ENCODE measurements around the gene ACOX1. TPM values are rescaled to one million over a fixed set of nuclear protein-coding genes. Genes with fewer than 3 reads are reported as not detected.
A peak's percentile ranks its signal among the peaks of the same experiment; 100 is the strongest.

The ACOX1 gene
- total and polyA plus RNA-seq, 2 donors from 2014 or later: 24.7 to 60.6 TPM

- TF ChIP-seq CTCF (IDR thresholded peaks at IDR 0.05; ENCODE audit: borderline replicate concordance, extremely low read depth, insufficient read depth): no peak
- DNase-seq (no peak), FAIRE-seq (no peak)
- Histone ChIP-seq H3K36me3 (ENCODE audit: control insufficient read depth in 2 of 3, insufficient read depth in 3 of 3, low read length in 3 of 3) (no peaks in the 10 kb centered on the region), H3K9me3 (ENCODE audit: control insufficient read depth in 2 of 3, insufficient read depth in 1 of 3, low read length in 3 of 3) (no peaks in the 10 kb centered on the region), H3K4me3 (ENCODE audit: low read length in 3 of 3) (no peak overlapping the region), H3K9ac (ENCODE audit: low read length in 3 of 3) (no peak overlapping the region), H3K27ac (ENCODE audit: low read depth in 2 of 2, low read length in 2 of 2) (no peak overlapping the region), H3K27me3 (ENCODE audit: control insufficient read depth, insufficient read depth, low read length) (no peaks in the 10 kb centered on the region), H3K4me1 (ENCODE audit: control insufficient read depth in 2 of 3, insufficient read depth in 2 of 3, low read depth in 1 of 3, low read length in 3 of 3) (peaks cover 0 to 3% (median 0%) of the 10 kb centered on the region in 3 donors)
- intact Hi-C loops (cut with DNase I): no loop called here
Measured at GRCh38 chr17:76022973-76023899, 44.3 kb upstream of the ACOX1 start.

- H3K4me3 ChIP-seq (ENCODE audit: low read length in 3 of 3): no peak overlapping the region
- no peak for DNase-seq
- FAIRE-seq: no peak
Measured at GRCh38 chr17:76022285-76022684, 43.3 kb upstream of the ACOX1 start.

GRCh38 chr17:76019833-76020467 is 41.0 kb upstream of the ACOX1 start:
- Histone ChIP-seq H3K4me3 (ENCODE audit: low read length in 3 of 3) (no peak overlapping the region), H3K9ac (ENCODE audit: low read length in 3 of 3) (peak overlapping the region in 1 of 3 donors; percentile 3), H3K27ac (ENCODE audit: low read depth in 2 of 2, low read length in 2 of 2) (peak overlapping the region in 1 of 2 donors; percentile 13), H3K9me3 (ENCODE audit: control insufficient read depth in 2 of 3, insufficient read depth in 1 of 3, low read length in 3 of 3) (no peaks in the 10 kb centered on the region), H3K27me3 (ENCODE audit: control insufficient read depth, insufficient read depth, low read length) (no peaks in the 10 kb centered on the region), H3K36me3 (ENCODE audit: control insufficient read depth in 2 of 3, insufficient read depth in 3 of 3, low read length in 3 of 3) (no peaks in the 10 kb centered on the region), H3K4me1 (ENCODE audit: control insufficient read depth in 2 of 3, insufficient read depth in 2 of 3, low read depth in 1 of 3, low read length in 3 of 3) (no peaks in the 10 kb centered on the region)
- TF ChIP-seq CTCF (IDR thresholded peaks at IDR 0.05; ENCODE audit: borderline replicate concordance, extremely low read depth, insufficient read depth): no peak
- FAIRE-seq: no peak
- intact Hi-C loops (cut with DNase I): loop anchor here (10.0 kb wide), 1 partner anchor 265 kb away; no protein-coding TSS in a partner anchor
- DNase-seq: no peak

More at GRCh38 chr17:76022285-76022684, 43.3 kb upstream of the ACOX1 start:
- H3K36me3 ChIP-seq (ENCODE audit: control insufficient read depth in 2 of 3, insufficient read depth in 3 of 3, low read length in 3 of 3): no peaks in the 10 kb centered on the region
- H3K9ac ChIP-seq (ENCODE audit: low read length in 3 of 3): no peak overlapping the region
- no peak for TF ChIP-seq CTCF (IDR thresholded peaks at IDR 0.05; ENCODE audit: borderline replicate concordance, extremely low read depth, insufficient read depth)
- intact Hi-C loops (cut with DNase I): no loop called here
- H3K27ac ChIP-seq (ENCODE audit: low read depth in 2 of 2, low read length in 2 of 2): no peak overlapping the region
- peaks cover 0 to under 1% (median 0%) of the 10 kb centered on the region in 3 donors for H3K4me1 ChIP-seq (ENCODE audit: control insufficient read depth in 2 of 3, insufficient read depth in 2 of 3, low read depth in 1 of 3, low read length in 3 of 3)
- H3K9me3 ChIP-seq (ENCODE audit: control insufficient read depth in 2 of 3, insufficient read depth in 1 of 3, low read length in 3 of 3): no peaks in the 10 kb centered on the region
- no peaks in the 10 kb centered on the region for H3K27me3 ChIP-seq (ENCODE audit: control insufficient read depth, insufficient read depth, low read length)
